ENCODE data around the gene SVOP.

DNA sequence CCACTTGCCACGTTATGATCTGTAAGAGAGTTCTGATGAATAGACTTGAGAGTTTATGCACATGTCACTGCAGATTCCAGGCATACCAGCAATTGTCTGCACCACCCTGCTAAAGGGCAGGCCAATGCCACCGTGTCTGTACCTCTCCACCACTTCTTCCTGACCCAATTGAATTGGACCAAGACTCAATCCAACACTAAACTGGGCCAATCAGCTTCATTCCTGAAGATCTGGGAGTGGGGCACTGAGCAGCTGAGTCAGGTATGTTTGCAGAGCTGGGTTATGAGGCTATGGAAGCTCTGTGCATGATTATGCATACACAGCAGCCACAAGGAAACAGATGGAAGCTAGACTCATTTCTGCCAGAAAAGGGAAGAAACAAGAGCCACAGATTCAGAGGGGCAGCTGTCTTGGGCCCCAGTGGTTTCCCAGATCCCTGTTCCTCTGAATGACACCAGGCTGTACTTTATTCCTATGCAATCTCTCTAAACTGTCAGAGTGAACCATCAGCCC, 113.0 kb downstream of the SVOP start:
- TF ChIP-seq, protein P1, sequence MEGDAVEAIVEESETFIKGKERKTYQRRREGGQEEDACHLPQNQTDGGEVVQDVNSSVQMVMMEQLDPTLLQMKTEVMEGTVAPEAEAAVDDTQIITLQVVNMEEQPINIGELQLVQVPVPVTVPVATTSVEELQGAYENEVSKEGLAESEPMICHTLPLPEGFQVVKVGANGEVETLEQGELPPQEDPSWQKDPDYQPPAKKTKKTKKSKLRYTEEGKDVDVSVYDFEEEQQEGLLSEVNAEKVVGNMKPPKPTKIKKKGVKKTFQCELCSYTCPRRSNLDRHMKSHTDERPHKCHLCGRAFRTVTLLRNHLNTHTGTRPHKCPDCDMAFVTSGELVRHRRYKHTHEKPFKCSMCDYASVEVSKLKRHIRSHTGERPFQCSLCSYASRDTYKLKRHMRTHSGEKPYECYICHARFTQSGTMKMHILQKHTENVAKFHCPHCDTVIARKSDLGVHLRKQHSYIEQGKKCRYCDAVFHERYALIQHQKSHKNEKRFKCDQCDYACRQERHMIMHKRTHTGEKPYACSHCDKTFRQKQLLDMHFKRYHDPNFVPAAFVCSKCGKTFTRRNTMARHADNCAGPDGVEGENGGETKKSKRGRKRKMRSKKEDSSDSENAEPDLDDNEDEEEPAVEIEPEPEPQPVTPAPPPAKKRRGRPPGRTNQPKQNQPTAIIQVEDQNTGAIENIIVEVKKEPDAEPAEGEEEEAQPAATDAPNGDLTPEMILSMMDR (IDR thresholded peaks at IDR 0.05) = no peak
- no peak for TF ChIP-seq POLR2A (IDR thresholded peaks at IDR 0.05)

Measured in breast epithelium (tissue), 3 donors.